GM18951 (cell line): Measurements from ENCODE around the gene RASSF6.
"Not testable (repeated sequence)": the region's sequence is repeated elsewhere in the genome, so short reads cannot be mapped to it uniquely, and the experiment has no call there.

ENCODE experiments used
- POLR2A ChIP-seq: IDR thresholded peaks from 4 replicates; pipeline ENCODE4 v1.6.1; 2011; ENCODE audit warnings: mild to moderate bottlenecking; ENCODE audit not compliant: insufficient read length, insufficient read depth; ENCODE audit errors: extremely low read depth
- in situ Hi-C: fragments of 300-500 bp; cut with MboI; formaldehyde crosslinking; loops from one replicate; pipeline ENCODE4 v1.12.0; 2022; ENCODE audit warnings: low sequenced_read_pairs, mixed read lengths, inconsistent platforms; ENCODE audit not compliant: unreplicated experiment

Gene RASSF6

GRCh38 chr4:73603854-73604584, 16.2 kb downstream of the RASSF6 start:
- in situ Hi-C loops, result no loop called here
- no peak for TF ChIP-seq POLR2A

GRCh38 chr4:73603271-73603710, 16.9 kb downstream of the RASSF6 start:
- TF ChIP-seq POLR2A, result no peak
- in situ Hi-C loops, result no loop called here

GRCh38 chr4:73600954-73601353, 19.3 kb downstream of the RASSF6 start:
- in situ Hi-C loops, result no loop called here

GRCh38 chr4:73599182-73599581, 21.1 kb downstream of the RASSF6 start:
- no peak for TF ChIP-seq POLR2A
- in situ Hi-C loops, result no loop called here

More at GRCh38 chr4:73600954-73601353, 19.3 kb downstream of the RASSF6 start:
- TF ChIP-seq POLR2A, result no peak

- in situ Hi-C loops, result no loop called here
- no peak for TF ChIP-seq POLR2A
Observed at GRCh38 chr4:73597594-73597993, 22.6 kb downstream of the RASSF6 start.

- in situ Hi-C loops, result not testable (repeated sequence)
Observed at GRCh38 chr4:73597183-73597582, 23.1 kb downstream of the RASSF6 start.

- no peak for TF ChIP-seq POLR2A
- in situ Hi-C loops, result no loop called here
Observed at GRCh38 chr4:73596001-73596400, 24.2 kb downstream of the RASSF6 start.

- in situ Hi-C loops, result no loop called here
- no peak for TF ChIP-seq POLR2A
Observed at GRCh38 chr4:73593631-73594241, 26.5 kb downstream of the RASSF6 start.

- peak; percentile 23 for TF ChIP-seq POLR2A
- in situ Hi-C loops, result no loop called here
Observed at GRCh38 chr4:73589887-73590801, 30.1 kb downstream of the RASSF6 start.

GRCh38 chr4:73589261-73589847, 30.9 kb downstream of the RASSF6 start:
- TF ChIP-seq POLR2A, result peak; percentile 19
- in situ Hi-C loops, result no loop called here

- TF ChIP-seq POLR2A, result no peak
- in situ Hi-C loops, result no loop called here
Observed at GRCh38 chr4:73588613-73589012, 31.6 kb downstream of the RASSF6 start.

GRCh38 chr4:73586666-73587065, 33.6 kb downstream of the RASSF6 start:
- in situ Hi-C loops, result no loop called here
- TF ChIP-seq POLR2A, result no peak

GRCh38 chr4:73586040-73586439, 34.2 kb downstream of the RASSF6 start:
- in situ Hi-C loops, result no loop called here

More at GRCh38 chr4:73586040-73586439, 34.2 kb downstream of the RASSF6 start:
- TF ChIP-seq POLR2A, result no peak
